Omental fat pad (tissue), 4 donors: ENCODE data around the gene IL6ST. TPM values are rescaled to one million over a fixed set of nuclear protein-coding genes. Genes with fewer than 3 reads are reported as not detected.

Source experiments
- ATAC-seq: fragments of 150-250 bp; one replicate; pipeline ENCODE4 v1.9.1; 2016; ENCODE audit warnings: mild to moderate bottlenecking, moderate library complexity; ENCODE audit not compliant: low FRiP score
- DNase-seq: peaks from one replicate; pipeline ENCODE4 v3.0.0-alpha.2; 2019; ENCODE audit warnings: low spot score
- total RNA-seq, 4 donors: library from RNA; depleted of rRNA; stranded (reverse); fragments of >200 nt; gene quantifications; one replicate each; pipeline ENCODE4 v1.1.0, GENCODE V29; 2016
- TF ChIP-seq, protein P1 (sequence below), 3 donors: fragments of 450-650 bp; IDR thresholded peaks; one replicate each; pipeline ENCODE4 v1.5.1; 2016 to 2017; ENCODE audit warnings: antibody characterized with exemption in 3 of 3, mild to moderate bottlenecking in 3 of 3, moderate library complexity in 2 of 3

The IL6ST gene
- total RNA-seq, 4 donors from 2014 or later, result 555 to 806 (median 682) TPM

DNA sequence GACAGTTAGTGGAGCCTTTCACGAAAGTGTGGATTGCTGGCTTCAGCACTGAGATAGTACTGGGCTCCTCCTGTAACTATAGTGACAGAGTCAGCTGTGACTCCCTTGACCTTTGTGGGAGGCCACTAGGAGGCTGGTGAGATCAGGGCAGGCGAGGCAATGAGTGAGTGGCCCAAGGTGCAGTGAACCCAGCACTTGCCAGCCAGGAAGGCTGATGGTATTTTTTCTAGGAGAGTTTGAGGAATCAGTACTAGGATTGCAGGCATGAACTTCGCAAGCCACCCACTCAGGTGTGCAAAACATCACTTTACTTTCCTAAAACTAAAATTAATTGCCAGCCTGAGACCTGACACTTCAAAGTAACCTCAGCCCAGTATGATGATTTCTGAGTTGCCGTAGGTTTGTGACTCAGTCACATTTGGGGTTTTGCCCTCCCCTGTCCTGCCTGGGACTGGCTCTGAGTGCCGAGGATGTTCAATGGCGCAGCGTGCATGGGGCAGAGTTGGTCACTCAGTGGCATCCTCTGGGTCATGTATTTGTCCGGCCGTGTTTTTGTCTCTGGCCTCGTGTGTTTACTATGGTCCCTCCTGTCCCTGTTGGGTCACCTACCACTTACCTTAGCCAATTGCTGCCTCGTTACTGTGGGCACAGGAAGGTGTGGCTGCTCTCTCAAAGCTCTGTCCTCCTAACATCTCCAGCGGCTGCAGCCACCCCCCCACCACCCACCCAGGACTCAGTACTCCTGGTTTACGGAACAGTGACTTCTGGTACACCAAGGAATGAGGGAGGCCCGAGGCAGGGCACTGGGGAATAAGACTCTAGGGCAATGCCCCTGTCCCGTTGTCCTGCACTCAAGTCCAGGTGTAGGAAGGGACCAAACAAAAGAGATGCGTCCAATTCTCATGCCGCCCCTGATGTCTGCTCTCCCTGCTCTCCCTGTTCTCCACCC, 76.4 kb downstream of the IL6ST start:
- TF ChIP-seq, protein P1, sequence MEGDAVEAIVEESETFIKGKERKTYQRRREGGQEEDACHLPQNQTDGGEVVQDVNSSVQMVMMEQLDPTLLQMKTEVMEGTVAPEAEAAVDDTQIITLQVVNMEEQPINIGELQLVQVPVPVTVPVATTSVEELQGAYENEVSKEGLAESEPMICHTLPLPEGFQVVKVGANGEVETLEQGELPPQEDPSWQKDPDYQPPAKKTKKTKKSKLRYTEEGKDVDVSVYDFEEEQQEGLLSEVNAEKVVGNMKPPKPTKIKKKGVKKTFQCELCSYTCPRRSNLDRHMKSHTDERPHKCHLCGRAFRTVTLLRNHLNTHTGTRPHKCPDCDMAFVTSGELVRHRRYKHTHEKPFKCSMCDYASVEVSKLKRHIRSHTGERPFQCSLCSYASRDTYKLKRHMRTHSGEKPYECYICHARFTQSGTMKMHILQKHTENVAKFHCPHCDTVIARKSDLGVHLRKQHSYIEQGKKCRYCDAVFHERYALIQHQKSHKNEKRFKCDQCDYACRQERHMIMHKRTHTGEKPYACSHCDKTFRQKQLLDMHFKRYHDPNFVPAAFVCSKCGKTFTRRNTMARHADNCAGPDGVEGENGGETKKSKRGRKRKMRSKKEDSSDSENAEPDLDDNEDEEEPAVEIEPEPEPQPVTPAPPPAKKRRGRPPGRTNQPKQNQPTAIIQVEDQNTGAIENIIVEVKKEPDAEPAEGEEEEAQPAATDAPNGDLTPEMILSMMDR (IDR thresholded peaks at IDR 0.05), result no peak
- no peak for DNase-seq
- ATAC-seq, result no peak

DNA sequence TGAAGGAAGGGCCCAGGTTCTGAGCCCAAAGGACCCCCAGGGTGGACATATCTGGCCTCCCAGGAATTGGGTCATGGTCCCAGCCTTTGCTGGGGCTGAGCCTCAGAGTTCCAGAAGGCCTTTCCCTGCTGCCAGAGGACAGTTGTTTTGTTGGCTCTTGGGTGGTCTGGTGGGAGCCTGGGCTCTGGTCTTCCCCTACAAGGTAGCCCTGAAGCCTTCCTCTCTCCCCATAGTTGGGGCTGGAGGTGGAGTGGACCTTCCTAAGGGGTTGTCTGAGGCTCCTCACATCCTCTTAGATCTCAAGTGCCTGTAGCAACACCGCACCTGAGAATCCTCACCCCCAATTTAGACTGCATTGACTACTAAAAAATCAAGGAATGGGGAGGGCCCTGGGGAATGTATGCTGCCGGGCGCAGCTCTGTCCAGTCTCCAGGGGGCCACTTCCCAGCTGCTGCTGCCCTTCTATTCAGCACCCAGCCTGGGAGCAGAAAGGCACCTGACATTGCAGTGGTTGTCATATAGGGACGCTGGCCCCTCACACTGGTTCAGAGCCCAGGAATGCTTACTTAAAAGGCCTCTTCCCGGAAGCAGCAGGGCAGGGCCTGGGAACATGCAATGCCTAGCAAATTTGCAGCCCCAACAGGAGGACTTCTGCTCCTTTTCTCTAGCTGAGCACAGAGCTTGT, 77.2 kb downstream of the IL6ST start:
- TF ChIP-seq, protein P1 (IDR thresholded peaks at IDR 0.05), result no peak
- ATAC-seq, result no peak
- DNase-seq, result no peak

DNA sequence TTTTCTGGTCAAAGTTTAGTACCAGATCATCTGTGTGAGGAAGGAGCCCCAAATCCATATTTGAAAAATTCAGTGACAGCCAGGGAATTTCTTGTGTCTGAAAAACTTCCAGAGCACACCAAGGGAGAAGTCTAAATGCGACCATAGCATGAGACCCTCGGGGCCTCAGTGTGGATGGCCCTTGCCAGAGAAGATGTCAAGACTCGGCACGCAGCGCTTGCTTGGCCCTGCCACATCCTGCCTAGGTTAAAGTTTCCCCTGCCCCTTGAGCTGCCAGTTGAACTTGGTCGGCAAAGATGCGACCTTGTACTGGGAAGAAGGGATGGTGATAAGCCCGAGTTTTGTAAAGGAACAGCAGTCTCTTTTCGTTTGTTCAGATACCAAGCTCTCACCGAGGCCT, 77.8 kb downstream of the IL6ST start:
- TF ChIP-seq, protein P1 (IDR thresholded peaks at IDR 0.05), result no peak
- ATAC-seq (no peak), DNase-seq (no peak)

DNA sequence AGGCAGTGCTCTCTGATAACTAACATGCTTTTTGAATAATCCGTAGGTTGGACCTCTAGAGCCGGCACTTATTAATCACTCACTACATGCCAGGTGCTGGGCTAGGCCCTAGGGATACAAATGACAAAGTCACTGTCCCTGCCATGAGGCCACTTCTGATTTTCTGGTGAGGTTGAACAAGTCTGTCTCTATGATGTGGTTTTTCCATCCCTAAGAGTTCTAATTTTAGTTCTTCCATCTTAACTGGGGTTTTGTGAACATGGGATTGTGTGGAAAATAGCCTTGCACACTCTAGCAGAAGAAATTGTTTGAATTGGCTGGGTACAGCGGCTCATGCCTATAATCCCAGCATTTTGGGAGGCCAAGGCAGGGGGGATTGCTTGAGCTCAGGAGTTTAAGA, 79.0 kb downstream of the IL6ST start:
- ATAC-seq (no peak), DNase-seq (no peak)
- TF ChIP-seq, protein P1 (IDR thresholded peaks at IDR 0.05), result no peak

DNA sequence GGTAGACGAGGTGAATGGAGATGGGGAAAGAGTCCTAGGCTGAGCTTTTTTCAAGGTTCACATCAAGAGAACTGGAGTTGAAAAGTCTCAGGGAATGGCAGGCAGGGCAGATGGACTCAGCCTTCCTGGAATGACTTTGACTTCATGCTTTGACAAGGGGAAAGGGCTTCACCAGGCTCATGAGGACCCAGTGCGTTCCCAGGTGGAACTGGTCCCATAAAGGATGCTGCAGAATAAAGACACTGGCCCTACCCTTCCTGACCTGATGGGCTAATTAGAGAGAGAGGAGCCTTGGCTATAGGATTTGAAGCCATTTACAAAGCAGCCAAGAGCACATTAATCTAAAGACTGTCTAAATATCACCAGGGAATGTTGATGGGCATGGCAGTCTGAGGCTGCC, 79.8 kb downstream of the IL6ST start:
- DNase-seq (no peak), ATAC-seq (no peak)
- TF ChIP-seq, protein P1 (IDR thresholded peaks at IDR 0.05), result no peak

DNA sequence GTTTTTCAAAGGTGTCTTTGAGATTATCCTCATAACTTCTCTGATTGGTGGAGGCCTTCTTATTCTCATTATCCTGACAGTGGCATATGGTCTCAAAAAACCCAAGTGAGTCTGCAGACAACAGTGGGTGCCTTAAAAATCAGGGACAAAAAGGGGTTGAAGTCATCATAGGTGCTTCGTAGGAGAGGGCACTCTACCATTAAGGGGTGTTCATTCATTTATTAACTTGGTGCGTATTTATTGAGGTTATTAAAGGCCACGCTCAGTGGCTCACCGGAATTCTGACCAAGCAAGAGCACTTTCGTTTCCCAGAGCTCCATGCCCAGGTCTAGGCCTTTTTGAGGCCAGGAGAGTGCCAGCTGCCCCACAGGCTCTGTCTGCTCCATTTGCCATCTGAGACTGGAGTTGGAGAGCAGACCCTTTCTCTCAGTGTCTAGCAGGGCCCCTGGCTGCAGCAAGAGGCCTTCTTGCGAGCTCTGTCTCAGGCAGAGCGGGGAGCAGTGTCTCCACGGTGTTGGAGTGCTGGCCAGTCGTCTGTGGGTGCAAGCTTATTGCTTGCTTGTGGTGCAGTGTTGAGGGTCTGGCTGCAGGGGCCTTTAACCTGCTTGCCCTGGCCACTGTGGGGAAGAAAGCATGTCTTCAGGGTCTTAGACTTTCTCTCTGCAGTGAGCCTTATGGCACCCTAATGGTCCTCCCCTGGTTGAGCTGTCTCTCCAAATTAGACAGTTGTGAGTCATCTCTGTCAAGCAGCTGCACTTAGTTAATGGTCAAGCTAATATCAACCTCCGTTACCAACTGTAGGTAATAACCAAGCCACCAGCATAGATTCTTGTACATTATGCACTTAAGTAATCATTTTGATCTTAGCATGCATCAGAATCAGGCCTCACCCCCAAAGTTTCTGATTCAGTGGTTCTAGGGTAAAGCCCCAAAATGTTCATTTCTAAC, 81.0 kb downstream of the IL6ST start:
- ATAC-seq, result no peak
- TF ChIP-seq, protein P1 (IDR thresholded peaks at IDR 0.05), result no peak
- DNase-seq, result no peak
